DND-41 (cell line): ENCODE results near the gene SKAP1.

Source experiments
- ATAC-seq: fragments of 200-7000 bp; cut with Tn5 transposase; 3 replicates; pipeline ENCODE4 v1.9.1; 2021; ENCODE audit warnings: low read depth; ENCODE audit not compliant: insufficient read depth
- DNase-seq: peaks from one replicate; pipeline ENCODE4 v3.0.0-alpha.2; 2020
- H2AFZ ChIP-seq: 2 replicates; pipeline ENCODE4 v1.6.0; 2012; ENCODE audit warnings: low read depth, low read length
- H3K27ac ChIP-seq: 2 replicates; pipeline ENCODE4 v1.5.1; 2012; ENCODE audit warnings: low read length, inconsistent platforms
- H3K27me3 ChIP-seq: fragments of 200-600 bp; sonication (generic); 2 replicates; pipeline ENCODE4 v1.6.0; 2012; ENCODE audit warnings: low read length, mild to moderate bottlenecking, inconsistent platforms; ENCODE audit not compliant: insufficient read depth, poor library complexity
- H3K36me3 ChIP-seq: 2 replicates; pipeline ENCODE4 v1.5.1; 2012; ENCODE audit warnings: low read length, inconsistent platforms; ENCODE audit not compliant: insufficient read depth
- H3K4me1 ChIP-seq: 2 replicates; pipeline ENCODE4 v1.5.1; 2012; ENCODE audit warnings: mild to moderate bottlenecking, low read length; ENCODE audit not compliant: insufficient read depth
- H3K4me2 ChIP-seq: 2 replicates; pipeline ENCODE4 v1.6.0; 2012; ENCODE audit warnings: mild to moderate bottlenecking, moderate library complexity, low read length, inconsistent platforms; ENCODE audit not compliant: insufficient read depth
- H3K4me3 ChIP-seq, 2 experiments: fragments of 200-600 bp in 1 of 2; shearing (Covaris generic) in 1 of 2; 2 replicates each; pipeline ENCODE4 v1.5.1; 2012 to 2016; ENCODE audit warnings: inconsistent platforms in 2 of 2, low read length in 2 of 2, mild to moderate bottlenecking in 2 of 2, low read depth in 1 of 2, moderate library complexity in 1 of 2
- H3K79me2 ChIP-seq: 2 replicates; pipeline ENCODE4 v1.6.0; 2012; ENCODE audit warnings: low read length, inconsistent platforms; ENCODE audit not compliant: insufficient read depth
- H3K9ac ChIP-seq: 2 replicates; pipeline ENCODE4 v1.6.0; 2012; ENCODE audit warnings: low read depth, mild to moderate bottlenecking, inconsistent platforms, low read length, moderate library complexity
- H3K9me3 ChIP-seq: 2 replicates; pipeline ENCODE4 v1.5.1; 2012; ENCODE audit warnings: low read length, moderate library complexity, mild to moderate bottlenecking, inconsistent platforms; ENCODE audit not compliant: insufficient read depth, severe bottlenecking
- H4K20me1 ChIP-seq: 2 replicates; pipeline ENCODE4 v1.6.0; 2012; ENCODE audit warnings: low read length; ENCODE audit not compliant: insufficient read depth
- CTCF ChIP-seq: IDR thresholded peaks from 2 replicates; pipeline ENCODE4 v1.5.1; 2012; ENCODE audit warnings: borderline replicate concordance, low read length, moderate library complexity, mild to moderate bottlenecking; ENCODE audit not compliant: poor library complexity, severe bottlenecking; ENCODE audit errors: extremely low read depth
- EZH2 ChIP-seq: IDR thresholded peaks from 3 replicates; pipeline ENCODE4 v1.6.1; 2012; ENCODE audit warnings: borderline replicate concordance, low read depth, mild to moderate bottlenecking, moderate library complexity, low read length, inconsistent platforms; ENCODE audit not compliant: severe bottlenecking

The SKAP1 gene

DNA sequence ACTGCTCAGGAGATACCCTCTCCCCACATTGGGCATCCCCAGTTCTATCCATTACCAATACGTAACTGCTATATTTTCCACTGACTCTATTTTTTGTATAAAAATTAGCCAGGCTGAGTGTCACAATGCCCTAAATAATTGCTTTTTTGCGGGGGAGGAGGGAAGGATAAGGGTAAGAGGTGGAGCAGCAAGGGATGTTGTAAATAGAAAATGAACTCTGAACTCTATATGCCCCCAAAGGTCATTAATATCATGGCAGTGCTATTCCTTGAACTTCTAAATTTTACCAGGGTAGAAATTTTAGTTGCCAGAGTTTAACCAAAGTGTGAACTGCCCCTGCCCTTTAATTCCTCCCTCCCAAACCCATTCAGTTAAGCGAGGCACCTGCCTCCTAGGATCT lies 118.7 kb downstream of the SKAP1 start:
- Histone ChIP-seq H3K4me3 (no peak overlapping the region), H2AFZ (no peak overlapping the region), H3K9me3 (no peaks in the 10 kb centered on the region), H3K27ac (no peak overlapping the region), H3K9ac (no peak overlapping the region), H4K20me1 (no peaks in the 10 kb centered on the region), H3K36me3 (no peaks in the 10 kb centered on the region), H3K4me2 (no peak overlapping the region), H3K79me2 (no peaks in the 10 kb centered on the region), H3K4me1 (no peaks in the 10 kb centered on the region), H3K27me3 (peaks cover 41% of the 10 kb centered on the region)
- DNase-seq (no peak), ATAC-seq (no peak)
- TF ChIP-seq EZH2 (no peak), CTCF (no peak)

GRCh38 chr17:48310748-48311213 lies 119.2 kb downstream of the SKAP1 start:
- Histone ChIP-seq H3K79me2 (no peaks in the 10 kb centered on the region), H3K36me3 (no peaks in the 10 kb centered on the region), H3K9me3 (no peaks in the 10 kb centered on the region), H3K9ac (no peak overlapping the region), H3K27me3 (peaks cover 41% of the 10 kb centered on the region), H4K20me1 (no peaks in the 10 kb centered on the region), H3K4me1 (no peaks in the 10 kb centered on the region), H3K27ac (no peak overlapping the region), H3K4me2 (no peak overlapping the region), H3K4me3 (no peak overlapping the region), H2AFZ (no peak overlapping the region)
- ATAC-seq (no peak), DNase-seq (no peak)
- TF ChIP-seq EZH2 = no peak

DNA sequence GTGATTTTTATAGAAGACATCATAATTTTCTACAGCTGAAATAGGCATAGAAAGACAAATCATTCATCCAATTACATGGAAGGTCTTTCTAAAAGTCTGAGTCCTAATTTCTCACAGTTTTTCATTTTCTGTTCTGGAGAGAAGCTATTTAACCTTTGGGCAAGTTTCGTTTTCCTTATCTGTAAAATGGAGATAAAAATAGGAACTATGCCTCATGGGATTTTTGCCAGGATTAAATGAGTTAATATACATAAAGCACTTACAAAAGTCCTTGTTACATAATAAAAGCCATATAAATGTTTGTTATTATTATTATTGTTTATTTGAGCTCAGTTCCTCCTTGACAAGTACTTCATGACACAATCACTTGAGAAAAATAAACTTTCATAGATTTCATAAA lies 121.4 kb downstream of the SKAP1 start:
- no peaks in the 10 kb centered on the region for H4K20me1 ChIP-seq
- H3K36me3 ChIP-seq = no peaks in the 10 kb centered on the region
- no peak overlapping the region for H3K9ac ChIP-seq
- ATAC-seq (no peak), DNase-seq (no peak)
- H3K27ac ChIP-seq = no peak overlapping the region
- H3K79me2 ChIP-seq = no peaks in the 10 kb centered on the region
- no peak overlapping the region for H3K4me2 ChIP-seq
- no peaks in the 10 kb centered on the region for H3K4me1 ChIP-seq
- no peak overlapping the region for H3K4me3 ChIP-seq
- no peaks in the 10 kb centered on the region for H3K9me3 ChIP-seq
- H2AFZ ChIP-seq = no peak overlapping the region
- TF ChIP-seq EZH2 = no peak
- TF ChIP-seq CTCF = no peak
- H3K27me3 ChIP-seq = peaks cover 44% of the 10 kb centered on the region

- Histone ChIP-seq H3K79me2 (no peaks in the 10 kb centered on the region), H2AFZ (no peak overlapping the region), H3K27me3 (peaks cover 51% of the 10 kb centered on the region), H3K4me1 (no peaks in the 10 kb centered on the region), H3K9ac (no peak overlapping the region), H3K27ac (no peak overlapping the region), H3K9me3 (no peaks in the 10 kb centered on the region), H3K4me3 (no peak overlapping the region), H3K4me2 (no peak overlapping the region), H4K20me1 (no peaks in the 10 kb centered on the region), H3K36me3 (no peaks in the 10 kb centered on the region)
- ATAC-seq (peak; percentile 73; the same call in 2 of the 3 replicates), DNase-seq (peak; percentile 54)
- TF ChIP-seq EZH2 (no peak), CTCF (peak; percentile 81)
These were observed 122.1 kb downstream of the SKAP1 start for GRCh38 chr17:48307814-48308411.
